GM21390 (cell line): ENCODE measurements around the gene UFC1.

Experiments
- ATAC-seq: cut with Tn5 transposase; IDR thresholded peaks from one replicate; pipeline ENCODE4 v1.9.1; 2021; ENCODE audit not compliant: unreplicated experiment

The UFC1 gene

DNA sequence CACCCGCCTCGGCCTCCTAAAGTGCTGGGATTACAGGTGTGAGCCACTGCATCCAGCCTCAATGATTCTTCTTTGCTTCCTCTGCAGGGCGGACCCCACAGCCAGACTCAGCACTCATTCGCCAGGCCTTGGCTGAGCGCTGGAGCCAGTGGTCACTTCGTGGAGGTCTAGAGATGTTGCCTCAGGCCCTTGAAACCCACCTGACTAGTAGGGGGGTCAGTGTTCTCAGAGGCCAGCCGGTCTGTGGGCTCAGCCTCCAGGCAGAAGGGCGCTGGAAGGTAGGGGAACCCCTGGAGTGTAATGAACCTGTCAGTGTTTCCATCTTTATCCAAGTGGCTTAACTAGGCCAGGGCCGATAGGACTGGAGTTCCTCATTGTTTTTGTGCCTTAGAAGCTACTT is 15.1 kb downstream of the UFC1 start:
- ATAC-seq = no peak

DNA sequence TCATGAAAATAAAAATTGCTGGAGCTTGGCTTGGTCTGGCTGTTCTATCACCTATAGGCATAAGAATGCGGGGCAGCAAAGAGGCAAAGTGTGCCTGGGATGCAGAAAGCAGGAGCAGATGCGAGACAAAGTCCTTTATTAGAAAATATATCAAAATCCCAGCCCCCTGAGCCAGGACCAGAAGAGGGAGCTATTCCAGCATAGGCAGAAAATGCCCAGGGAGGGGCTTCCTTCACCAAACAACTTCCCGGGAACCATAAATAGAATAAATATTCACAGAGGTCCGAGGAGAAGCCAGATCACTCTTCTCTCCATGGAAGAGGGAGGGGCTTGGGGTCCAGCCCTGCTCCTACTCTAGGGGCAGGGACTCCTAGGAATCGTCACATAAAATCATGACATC is 17.4 kb downstream of the UFC1 start:
- ATAC-seq = no peak

DNA sequence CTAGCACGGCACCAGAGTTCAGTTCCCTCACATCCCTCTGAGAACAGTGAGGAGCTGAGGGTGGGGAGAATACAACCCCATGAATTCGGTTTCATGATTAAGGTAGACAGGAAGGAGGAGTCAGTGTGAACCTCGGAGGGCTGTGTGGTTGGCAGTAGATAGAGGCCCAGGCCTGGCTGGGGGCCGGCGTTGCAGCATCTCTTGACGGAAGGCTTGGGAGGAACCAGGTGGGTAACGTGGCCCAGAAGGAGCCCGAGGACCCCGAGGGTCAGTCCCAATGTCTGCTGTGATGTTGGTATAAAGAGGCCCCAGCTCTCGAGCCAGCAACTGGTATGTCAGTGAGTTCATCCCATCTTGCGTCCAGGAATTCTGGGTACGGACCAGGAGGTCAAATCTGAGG is 17.9 kb downstream of the UFC1 start:
- no peak for ATAC-seq

DNA sequence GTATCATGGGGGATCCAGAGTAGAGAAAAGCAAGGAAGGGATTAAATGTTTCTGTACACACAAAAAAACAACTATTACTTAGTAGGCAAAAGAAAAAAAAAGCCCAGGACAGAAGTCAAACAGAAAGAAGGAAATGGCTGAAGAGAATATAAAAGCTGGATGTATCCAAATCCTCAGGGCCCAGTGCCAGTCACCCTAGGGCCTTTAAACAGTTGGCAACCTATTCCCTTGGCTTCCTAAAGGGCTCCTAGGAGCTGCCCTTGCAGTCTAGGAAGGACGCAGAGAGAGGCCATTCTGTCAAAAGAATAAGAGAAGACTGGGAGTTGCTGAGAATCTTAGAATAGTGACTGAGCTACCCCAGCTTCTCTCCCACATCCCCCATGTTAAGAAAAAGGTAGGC is 18.6 kb downstream of the UFC1 start:
- no peak for ATAC-seq

DNA sequence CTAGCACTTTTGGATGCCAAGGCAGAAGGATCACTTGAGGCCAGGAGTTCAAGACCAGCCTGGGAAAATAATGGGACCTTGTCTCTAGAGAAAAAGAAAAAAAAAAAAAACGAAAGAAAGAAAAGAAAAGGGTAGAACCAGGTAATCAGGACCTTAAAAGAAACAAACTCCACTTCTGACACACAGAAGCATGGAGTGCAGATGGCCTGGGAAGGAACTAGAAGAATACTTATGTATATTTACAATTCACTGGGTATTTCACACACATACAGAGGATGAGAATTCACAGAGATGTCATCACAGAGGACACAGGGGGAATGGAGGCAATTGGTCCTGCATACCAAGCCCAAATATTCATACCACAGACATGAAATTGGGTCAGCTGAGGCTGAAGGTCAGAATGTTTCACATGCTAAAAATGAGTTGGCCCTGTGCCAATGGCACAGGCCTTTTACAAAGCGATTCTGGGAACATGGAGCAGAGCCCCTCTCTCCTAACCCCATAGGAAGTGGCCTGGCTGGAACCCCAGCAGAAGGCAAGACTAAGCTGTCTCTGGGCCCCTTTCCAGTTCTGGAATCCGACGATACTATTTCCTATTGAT is 19.1 kb downstream of the UFC1 start:
- ATAC-seq = no peak

DNA sequence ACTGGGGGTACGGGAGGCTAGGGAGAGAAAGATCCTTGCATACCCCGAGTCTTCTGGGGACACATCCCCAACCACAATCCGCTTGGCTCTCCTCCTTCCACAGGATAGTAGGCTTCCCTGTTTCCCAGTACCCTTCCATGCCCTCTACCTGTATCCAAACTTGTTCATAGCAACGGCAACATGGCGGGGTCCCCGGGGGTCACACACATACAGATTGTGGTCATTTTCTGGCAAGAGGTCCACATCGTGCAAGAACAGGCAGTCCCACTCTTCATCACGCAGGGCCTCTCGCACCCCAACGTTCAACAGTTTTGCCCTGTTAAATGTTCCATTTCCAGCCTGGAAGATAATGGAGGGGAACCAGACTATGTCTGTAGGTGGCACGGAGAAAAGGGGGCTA is 19.9 kb downstream of the UFC1 start:
- ATAC-seq = no peak

DNA sequence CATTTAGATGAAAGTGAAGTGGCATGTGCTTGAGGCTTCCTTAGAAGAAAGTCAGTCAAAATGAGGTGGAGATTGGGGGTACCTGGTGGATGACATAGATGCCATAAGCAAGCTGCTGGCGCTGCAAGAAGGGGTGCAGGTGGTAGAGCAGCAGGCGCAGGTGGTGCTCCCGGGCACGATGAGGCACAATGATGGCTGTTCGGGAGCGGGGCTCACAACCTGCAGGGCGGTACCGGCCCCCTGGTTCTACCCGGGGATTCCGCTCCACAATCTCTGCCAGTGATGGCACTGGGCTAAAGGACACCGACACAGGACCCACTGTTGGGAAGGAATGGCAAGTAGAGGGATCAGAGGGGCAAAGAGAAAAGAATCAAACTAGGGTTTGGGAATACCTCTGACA is 21.1 kb downstream of the UFC1 start:
- no peak for ATAC-seq

DNA sequence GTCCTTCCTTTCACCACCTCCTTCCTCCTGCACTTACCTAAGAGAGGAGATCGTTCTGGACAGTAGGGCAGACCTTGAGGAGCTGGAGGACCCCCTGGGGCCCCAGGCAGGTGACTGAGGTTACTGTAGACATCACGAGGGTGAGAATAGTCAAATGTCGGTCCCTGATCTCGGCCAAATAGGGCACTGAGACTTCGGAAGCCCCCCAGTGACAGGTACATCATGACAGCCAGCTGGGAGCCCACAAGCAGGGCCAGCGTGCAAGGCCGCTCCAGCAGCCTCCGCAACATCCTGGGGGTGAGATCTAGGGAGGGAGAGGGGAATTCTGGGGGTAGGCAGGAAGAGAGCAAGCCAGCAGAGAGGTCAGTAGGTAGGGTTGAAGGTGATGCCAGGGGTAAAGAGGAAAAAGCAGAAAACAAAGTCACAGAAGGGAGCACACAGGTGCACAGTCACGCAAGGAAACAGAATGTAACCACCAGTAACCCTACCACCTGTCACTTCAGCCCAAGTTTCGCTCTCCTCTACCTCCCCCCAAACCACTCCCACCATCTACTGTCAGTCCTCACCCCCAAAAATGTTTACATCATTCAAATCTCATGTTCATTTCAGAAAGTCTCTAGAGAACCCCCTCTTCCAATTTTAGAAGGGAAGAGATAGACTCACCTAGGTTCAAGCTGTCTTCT is 22.1 kb downstream of the UFC1 start:
- no peak for ATAC-seq

DNA sequence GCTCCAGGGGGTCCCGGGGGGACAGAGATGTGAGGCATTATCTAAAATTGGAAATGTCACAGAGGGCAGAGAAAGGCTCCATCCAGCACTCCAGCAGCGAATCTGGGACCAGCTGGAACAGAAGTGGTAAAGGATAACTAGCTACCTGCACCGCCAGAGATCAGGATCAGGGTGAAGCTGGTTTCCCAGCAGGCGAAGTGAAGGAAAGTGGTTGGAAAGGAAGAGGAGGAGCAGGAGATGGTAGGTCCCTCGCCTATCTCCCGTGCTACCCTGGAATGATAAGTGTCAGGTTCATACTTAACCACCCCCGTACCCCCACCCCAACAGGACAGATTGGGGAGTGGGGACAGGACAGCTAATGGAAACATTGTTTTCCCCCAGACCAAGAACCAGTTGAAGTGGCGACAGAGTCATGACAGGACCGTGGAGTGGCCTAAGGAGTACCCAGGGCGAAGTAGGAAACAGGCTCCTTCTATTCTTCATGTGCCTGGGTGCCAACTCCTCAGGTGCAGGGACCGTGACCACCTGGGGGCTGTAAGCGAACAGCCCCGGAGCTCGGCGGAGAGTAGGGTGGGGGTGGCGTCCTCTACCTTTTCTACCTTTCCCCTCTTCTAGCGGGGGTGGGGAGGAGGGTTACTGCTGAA is 22.8 kb downstream of the UFC1 start:
- no peak for ATAC-seq

DNA sequence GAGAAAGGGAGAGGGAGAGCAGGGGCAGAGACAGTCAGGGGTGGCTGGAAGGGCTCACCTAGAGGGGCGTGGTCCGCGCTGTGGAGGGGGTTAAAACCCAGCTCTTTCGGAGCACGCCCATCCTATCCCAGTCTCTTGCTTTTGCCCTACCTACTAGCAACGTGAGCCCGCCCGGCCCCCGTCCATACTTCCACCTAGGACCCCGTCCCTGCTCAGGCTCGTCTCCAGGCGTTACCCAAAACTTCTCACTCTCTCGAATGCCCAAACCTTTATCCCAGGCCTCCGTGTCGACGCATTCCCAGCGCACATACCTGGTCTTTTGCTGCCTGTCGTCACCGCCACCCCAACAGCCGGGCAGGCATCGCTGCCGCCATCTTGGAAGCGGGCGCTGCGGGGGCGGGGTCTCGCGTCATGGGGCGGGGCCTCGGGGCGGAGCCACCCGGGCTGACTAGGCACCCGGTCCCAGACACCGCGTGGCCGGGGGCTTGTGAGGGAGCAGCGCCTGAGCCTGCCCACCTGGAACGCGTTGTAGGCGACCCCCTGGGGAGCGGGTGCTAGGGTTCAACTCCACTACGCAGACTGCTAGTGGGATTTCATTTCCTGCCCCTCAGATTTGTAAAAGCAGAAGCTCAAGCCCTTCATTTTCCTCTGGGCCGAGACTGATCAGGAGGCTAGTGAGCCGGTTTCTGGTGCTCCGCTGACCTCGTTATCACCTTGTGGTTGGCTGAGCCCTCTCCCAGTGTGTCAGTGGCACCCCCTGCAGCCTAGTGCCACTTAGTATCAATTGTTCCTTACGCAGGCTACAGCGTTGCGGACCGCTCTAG is 23.5 kb downstream of the UFC1 start, which contains the start of gene B4GALT3:
TSS of gene B4GALT3 (minus strand) at position 396 of the 824 bp plus-strand sequence. CDS start 1,447 bp downstream, outside the sequence.
- ATAC-seq = peak; percentile 81

DNA sequence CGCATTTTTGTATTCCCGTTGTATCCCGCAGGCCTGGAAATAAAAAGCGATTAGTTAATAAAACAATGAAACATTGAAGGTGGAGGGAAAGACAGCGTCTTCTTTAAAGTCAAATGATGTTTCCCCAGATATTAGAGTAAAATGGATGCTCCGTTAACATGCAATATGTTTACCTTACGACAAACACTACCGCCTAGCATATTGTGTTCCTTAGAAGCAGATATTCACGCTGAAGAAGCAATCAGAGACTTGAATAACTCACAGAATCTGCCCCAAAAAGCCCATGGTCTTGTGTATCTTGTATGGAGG is 24.1 kb downstream of the UFC1 start:
- no peak for ATAC-seq

DNA sequence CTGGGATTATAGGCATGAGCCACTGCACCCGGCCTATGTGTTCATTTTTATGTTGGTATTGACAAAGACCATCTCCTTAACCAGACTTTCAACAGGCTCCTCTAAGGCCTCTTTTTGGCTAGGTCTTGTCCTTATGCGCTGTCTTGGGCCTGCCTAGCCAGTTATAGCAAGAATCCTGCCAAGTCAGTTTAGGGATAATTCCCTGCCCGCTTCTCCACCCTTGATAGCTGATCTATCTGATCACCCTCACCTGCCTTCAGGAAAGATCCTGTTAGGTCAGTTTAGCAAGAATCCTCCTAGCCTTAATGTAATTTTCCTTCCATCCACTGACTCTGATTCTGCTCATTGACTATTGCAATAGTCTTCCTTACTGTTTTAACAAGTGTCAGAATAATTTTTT is 25.9 kb downstream of the UFC1 start:
- ATAC-seq = no peak

DNA sequence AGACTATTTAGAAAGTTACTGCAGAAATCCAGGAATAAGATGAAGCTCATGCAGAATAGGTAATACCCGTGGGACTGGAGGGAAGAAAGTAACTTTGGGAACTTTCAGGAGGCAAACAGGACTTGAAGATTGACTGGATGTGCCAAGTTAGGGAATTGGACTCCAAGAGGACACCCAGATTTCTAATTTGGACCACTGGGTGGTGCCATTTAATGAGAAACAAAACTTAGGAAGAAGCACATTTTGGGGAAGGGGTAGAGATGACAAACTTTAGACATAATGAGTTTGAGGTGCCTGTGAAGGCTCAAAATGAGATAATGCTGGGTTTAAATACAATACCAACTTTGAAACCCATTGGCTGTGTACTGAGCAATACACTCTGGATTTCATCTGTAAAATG is 26.9 kb downstream of the UFC1 start:
- no peak for ATAC-seq

DNA sequence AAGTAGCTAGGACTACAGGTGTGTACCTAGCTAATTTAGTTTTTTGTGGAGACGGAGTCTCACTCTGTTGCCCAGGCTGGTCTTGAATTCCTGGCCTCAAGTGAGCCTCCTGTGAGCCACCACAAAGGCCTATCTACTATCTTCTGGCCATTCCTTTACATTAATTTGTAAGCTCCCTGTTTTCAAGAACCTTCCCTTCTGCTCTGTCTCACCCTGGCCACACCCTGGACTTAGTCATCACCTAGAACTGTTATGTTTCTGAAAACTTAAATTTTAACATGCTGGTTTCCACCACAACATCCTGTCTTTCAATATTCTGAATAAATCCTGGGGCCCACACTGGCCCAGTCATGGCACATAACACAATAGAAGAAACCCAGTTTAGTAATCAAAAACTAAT is 28.4 kb downstream of the UFC1 start:
- ATAC-seq = peak; percentile 45

DNA sequence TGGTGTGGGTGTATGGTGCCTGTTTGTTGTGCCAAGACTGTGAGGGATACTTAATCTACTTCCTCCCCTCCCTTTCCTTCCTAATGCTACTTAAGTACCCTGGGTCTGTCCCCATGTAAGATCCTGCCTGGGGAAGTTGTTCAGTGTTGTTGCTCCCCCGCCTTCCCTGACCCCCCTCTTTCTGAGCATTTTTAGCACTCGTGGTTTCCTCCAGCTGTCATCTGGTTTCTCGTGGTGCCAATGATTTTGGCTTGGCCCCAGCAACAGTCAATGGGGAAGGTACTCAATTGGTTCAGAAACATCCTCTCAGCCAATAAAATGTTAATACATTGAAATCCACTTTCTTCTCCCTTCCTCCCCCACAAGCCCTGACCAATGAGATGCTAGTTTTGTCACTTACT is 31.5 kb downstream of the UFC1 start:
- peak; percentile 56 for ATAC-seq

DNA sequence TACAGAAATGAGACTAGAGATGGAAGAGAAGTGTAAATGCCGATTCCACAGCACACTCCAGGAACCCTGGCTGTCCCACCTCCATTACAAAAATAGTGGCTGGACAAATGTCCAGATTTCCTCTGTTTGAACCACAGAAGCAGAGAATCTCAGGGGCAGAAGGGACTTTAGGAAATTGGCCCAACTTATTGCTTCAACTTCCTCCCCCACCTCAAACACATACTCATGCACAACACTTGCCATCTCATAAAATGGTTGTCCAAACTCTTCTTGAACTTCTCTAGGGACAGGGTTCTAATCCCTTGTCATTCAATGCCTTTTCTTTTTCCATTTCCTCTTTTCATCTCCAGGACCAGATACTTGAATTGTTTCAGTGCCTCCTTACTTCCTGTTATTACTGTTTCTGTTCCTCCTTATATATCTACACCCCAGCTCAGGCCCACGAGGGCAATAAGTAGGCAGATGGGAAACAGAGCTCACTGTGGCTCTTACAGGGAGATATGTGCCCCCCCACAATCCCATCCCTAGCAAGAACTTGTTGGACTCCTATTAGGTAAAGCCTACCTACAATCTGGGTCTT is 32.0 kb downstream of the UFC1 start:
- peak; percentile 35 for ATAC-seq

DNA sequence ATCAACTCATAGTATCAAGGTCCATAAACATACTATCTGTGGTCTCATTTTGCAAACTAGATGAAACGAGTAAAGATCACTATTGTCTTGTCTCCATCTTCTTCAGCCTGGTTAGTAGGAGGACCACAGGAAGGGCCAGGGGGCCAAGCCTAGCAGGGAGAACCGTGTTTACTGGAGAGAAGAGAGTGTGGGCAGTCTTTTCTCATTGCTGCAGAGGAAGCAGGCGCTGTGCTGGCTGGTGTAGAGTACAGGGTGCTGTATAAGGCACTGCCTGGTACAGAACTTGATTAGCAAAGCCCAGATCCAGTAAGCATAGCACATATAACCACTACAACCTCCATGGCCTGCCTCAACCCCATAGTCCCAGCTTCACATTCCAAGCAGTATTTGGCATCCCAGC is 33.5 kb downstream of the UFC1 start:
- no peak for ATAC-seq

DNA sequence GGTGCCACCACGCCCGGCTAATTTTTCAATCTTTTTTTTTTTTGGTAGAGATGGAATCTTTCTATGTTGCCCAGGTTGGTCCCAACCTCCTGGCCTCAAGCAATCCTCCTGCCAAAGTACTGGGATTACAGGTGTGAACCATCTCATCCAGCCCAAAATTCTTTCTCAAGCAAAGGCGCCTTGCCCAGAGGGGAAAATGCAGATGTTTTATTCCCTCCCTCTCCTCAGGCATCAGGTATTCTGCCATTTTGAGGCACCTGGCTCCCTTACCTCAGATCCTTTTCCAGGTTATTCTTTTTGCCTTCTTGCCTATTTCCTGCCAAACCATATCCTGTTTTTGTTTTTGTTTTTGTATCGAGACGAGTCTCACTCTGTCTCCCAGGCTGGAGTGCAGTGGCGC is 34.6 kb downstream of the UFC1 start:
- ATAC-seq = no peak

DNA sequence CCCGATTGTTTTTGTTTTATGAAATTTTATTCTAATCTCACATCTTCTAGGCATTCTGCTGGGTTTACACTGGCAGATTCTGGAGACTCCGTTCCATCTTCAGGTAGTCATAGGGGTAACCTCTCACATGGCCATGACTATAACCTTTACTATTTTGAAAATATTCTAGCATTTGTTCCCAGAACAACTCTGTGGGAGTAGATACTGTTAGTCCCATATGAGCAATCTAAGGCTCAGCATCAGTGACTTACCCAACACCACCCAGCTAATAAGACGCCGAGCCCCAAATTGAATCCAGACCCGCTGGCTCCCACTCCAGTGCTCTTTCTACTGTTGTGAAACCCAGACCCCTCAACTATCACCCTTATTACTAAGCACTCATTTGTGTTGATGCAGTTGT is 35.3 kb downstream of the UFC1 start:
- no peak for ATAC-seq

DNA sequence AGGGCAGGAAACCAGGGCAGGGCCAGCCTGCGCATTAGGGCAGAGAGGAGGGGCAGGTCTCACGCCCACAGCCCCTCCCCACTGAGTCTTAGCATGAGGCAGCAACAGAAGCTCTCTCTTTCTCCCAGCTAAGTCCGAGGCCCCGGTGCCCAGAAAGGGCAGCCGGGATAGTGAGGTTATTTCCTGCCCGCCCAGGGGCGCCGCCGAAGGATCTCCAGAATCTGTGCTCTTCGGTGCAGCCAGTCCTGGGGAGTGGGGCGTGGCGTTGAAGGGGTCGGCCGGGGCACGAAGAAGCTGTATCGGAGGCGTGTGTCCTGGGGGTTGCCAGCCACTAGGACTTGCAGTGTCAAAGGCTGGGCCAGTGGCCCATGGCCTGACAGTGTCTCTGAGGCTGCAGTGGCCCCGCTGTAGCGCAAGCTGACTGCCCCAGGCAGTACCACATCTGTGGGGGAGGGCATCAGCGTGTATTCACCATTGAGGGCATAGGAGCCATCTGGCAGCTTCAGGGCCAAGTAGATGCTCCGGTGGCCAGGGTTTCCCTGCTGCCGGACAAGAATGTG is 37.3 kb downstream of the UFC1 start:
- no peak for ATAC-seq

DNA sequence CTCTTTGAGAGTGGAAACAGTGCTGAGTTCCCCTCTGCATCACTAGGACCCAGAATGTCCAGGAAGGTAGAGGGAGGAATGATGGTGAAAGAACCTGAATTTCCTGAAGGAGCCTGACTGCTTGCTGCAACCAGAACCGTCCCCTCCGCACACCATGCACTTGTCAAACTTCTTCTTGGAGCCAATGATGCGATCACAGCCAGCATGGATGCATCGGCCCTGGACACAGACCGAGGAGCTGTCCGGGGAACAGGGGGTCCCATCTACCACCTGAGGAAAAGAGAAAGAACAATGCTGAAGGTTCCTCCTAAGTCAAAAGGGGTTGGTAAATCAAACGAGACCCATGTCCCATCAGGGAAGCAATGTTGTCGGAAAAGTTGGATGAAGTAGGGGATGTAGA is 38.2 kb downstream of the UFC1 start:
- no peak for ATAC-seq
